ENCODE data around the gene MRPL19. TPM values are rescaled to one million over a fixed set of nuclear protein-coding genes. Genes with fewer than 3 reads are reported as not detected.

MRPL19 gene
- total and polyA plus RNA-seq, 2 experiments from 2014 or later: 65.5 to 149 TPM

DNA sequence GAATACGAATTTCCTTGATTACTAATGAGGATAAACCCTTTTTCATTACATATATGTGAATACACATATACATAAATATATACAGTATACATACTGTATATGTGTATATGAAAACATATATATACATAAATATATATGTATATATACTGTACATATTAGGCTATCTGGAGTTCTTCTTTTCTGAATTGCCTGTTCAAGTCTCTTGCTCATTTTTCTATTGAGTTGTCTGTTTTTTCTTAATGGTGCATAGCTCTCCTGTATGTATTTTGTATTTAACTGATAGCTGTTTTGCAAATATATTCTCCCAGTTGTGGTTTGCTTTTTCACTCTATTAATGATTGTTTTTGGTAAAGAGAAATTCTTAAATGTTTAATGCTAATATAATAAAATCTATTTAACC lies 73.0 kb downstream of the MRPL19 start:
- no peak overlapping the region for H3K4me3 Mint-ChIP-seq
- Histone ChIP-seq H3K4me2 (no peak overlapping the region), H4K20me1 (replicated peaks; ENCODE audit: insufficient read depth) (no peaks in the 10 kb centered on the region), H3K27ac (ENCODE audit: low read depth) (no peak overlapping the region), H3K36me3 (ENCODE audit: insufficient read depth) (no peaks in the 10 kb centered on the region; the same call in 1 of the 2 replicates), H3K27me3 (ENCODE audit: insufficient read depth) (no peaks in the 10 kb centered on the region), H3K79me2 (replicated peaks; ENCODE audit: insufficient read depth) (no peaks in the 10 kb centered on the region), H3K4me3 (no peak overlapping the region), H2AFZ (no peak overlapping the region), H3K4me1 (ENCODE audit: insufficient read depth) (no peaks in the 10 kb centered on the region), H3K9me2 (ENCODE audit: insufficient read depth) (no peaks in the 10 kb centered on the region), H3F3A (replicated peaks; ENCODE audit: low read depth) (no peaks in the 10 kb centered on the region)
- peaks cover 8% of the 10 kb centered on the region; the same call in 2 of the 3 replicates for H3K9me3 Mint-ChIP-seq
- H3K27ac Mint-ChIP-seq: no peak overlapping the region
- no peaks in the 10 kb centered on the region for H3K27me3 Mint-ChIP-seq (ENCODE audit: insufficient read depth, low read depth, poor library complexity)
- DNase-seq (ENCODE audit: low spot score) (no peak), ATAC-seq (no peak)
- H3K4me1 Mint-ChIP-seq: no peaks in the 10 kb centered on the region
- TF ChIP-seq POLR2AphosphoS5 (IDR thresholded peaks at IDR 0.05; ENCODE audit: low read depth) (no peak), STAT1 (IDR thresholded peaks at IDR 0.05; ENCODE audit: unreplicated experiment) (no peak), EZH2 (IDR thresholded peaks at IDR 0.05; ENCODE audit: low read depth, unreplicated experiment) (no peak), NANOG (IDR thresholded peaks at IDR 0.05; ENCODE audit: borderline replicate concordance) (no peak), ZNF331 (CRISPR knock-in tag; IDR thresholded peaks at IDR 0.05; ENCODE audit: low read depth) (no peak), JUNB (IDR thresholded peaks at IDR 0.05; ENCODE audit: unreplicated experiment) (no peak), EZH2phosphoT487 (IDR thresholded peaks at IDR 0.05; ENCODE audit: unreplicated experiment) (no peak), ZNF114 (CRISPR knock-in tag; IDR thresholded peaks at IDR 0.05) (no peak), CREB1 (CRISPR knock-in tag; IDR thresholded peaks at IDR 0.05; ENCODE audit: low read depth) (no peak)
- TF ChIP-seq, protein P1, sequence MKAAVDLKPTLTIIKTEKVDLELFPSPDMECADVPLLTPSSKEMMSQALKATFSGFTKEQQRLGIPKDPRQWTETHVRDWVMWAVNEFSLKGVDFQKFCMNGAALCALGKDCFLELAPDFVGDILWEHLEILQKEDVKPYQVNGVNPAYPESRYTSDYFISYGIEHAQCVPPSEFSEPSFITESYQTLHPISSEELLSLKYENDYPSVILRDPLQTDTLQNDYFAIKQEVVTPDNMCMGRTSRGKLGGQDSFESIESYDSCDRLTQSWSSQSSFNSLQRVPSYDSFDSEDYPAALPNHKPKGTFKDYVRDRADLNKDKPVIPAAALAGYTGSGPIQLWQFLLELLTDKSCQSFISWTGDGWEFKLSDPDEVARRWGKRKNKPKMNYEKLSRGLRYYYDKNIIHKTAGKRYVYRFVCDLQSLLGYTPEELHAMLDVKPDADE (IDR thresholded peaks at IDR 0.05): no peak
- TF ChIP-seq, protein P2, sequence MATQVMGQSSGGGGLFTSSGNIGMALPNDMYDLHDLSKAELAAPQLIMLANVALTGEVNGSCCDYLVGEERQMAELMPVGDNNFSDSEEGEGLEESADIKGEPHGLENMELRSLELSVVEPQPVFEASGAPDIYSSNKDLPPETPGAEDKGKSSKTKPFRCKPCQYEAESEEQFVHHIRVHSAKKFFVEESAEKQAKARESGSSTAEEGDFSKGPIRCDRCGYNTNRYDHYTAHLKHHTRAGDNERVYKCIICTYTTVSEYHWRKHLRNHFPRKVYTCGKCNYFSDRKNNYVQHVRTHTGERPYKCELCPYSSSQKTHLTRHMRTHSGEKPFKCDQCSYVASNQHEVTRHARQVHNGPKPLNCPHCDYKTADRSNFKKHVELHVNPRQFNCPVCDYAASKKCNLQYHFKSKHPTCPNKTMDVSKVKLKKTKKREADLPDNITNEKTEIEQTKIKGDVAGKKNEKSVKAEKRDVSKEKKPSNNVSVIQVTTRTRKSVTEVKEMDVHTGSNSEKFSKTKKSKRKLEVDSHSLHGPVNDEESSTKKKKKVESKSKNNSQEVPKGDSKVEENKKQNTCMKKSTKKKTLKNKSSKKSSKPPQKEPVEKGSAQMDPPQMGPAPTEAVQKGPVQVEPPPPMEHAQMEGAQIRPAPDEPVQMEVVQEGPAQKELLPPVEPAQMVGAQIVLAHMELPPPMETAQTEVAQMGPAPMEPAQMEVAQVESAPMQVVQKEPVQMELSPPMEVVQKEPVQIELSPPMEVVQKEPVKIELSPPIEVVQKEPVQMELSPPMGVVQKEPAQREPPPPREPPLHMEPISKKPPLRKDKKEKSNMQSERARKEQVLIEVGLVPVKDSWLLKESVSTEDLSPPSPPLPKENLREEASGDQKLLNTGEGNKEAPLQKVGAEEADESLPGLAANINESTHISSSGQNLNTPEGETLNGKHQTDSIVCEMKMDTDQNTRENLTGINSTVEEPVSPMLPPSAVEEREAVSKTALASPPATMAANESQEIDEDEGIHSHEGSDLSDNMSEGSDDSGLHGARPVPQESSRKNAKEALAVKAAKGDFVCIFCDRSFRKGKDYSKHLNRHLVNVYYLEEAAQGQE (IDR thresholded peaks at IDR 0.05; ENCODE audit: unreplicated experiment): no peak
- TF ChIP-seq, protein P3, sequence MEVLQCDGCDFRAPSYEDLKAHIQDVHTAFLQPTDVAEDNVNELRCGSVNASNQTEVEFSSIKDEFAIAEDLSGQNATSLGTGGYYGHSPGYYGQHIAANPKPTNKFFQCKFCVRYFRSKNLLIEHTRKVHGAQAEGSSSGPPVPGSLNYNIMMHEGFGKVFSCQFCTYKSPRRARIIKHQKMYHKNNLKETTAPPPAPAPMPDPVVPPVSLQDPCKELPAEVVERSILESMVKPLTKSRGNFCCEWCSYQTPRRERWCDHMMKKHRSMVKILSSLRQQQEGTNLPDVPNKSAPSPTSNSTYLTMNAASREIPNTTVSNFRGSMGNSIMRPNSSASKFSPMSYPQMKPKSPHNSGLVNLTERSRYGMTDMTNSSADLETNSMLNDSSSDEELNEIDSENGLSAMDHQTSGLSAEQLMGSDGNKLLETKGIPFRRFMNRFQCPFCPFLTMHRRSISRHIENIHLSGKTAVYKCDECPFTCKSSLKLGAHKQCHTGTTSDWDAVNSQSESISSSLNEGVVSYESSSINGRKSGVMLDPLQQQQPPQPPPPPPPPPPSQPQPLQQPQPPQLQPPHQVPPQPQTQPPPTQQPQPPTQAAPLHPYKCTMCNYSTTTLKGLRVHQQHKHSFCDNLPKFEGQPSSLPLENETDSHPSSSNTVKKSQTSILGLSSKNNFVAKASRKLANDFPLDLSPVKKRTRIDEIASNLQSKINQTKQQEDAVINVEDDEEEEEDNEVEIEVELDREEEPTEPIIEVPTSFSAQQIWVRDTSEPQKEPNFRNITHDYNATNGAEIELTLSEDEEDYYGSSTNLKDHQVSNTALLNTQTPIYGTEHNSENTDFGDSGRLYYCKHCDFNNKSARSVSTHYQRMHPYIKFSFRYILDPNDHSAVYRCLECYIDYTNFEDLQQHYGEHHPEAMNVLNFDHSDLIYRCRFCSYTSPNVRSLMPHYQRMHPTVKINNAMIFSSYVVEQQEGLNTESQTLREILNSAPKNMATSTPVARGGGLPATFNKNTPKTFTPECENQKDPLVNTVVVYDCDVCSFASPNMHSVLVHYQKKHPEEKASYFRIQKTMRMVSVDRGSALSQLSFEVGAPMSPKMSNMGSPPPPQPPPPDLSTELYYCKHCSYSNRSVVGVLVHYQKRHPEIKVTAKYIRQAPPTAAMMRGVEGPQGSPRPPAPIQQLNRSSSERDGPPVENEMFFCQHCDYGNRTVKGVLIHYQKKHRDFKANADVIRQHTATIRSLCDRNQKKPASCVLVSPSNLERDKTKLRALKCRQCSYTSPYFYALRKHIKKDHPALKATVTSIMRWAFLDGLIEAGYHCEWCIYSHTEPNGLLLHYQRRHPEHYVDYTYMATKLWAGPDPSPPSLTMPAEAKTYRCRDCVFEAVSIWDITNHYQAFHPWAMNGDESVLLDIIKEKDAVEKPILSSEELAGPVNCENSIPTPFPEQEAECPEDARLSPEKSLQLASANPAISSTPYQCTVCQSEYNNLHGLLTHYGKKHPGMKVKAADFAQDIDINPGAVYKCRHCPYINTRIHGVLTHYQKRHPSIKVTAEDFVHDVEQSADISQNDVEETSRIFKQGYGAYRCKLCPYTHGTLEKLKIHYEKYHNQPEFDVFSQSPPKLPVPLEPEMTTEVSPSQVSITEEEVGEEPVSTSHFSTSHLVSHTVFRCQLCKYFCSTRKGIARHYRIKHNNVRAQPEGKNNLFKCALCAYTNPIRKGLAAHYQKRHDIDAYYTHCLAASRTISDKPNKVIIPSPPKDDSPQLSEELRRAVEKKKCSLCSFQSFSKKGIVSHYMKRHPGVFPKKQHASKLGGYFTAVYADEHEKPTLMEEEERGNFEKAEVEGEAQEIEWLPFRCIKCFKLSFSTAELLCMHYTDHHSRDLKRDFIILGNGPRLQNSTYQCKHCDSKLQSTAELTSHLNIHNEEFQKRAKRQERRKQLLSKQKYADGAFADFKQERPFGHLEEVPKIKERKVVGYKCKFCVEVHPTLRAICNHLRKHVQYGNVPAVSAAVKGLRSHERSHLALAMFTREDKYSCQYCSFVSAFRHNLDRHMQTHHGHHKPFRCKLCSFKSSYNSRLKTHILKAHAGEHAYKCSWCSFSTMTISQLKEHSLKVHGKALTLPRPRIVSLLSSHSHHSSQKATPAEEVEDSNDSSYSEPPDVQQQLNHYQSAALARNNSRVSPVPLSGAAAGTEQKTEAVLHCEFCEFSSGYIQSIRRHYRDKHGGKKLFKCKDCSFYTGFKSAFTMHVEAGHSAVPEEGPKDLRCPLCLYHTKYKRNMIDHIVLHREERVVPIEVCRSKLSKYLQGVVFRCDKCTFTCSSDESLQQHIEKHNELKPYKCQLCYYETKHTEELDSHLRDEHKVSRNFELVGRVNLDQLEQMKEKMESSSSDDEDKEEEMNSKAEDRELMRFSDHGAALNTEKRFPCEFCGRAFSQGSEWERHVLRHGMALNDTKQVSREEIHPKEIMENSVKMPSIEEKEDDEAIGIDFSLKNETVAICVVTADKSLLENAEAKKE (CRISPR knock-in tag; IDR thresholded peaks at IDR 0.05): no peak
- TF ChIP-seq, protein P4, sequence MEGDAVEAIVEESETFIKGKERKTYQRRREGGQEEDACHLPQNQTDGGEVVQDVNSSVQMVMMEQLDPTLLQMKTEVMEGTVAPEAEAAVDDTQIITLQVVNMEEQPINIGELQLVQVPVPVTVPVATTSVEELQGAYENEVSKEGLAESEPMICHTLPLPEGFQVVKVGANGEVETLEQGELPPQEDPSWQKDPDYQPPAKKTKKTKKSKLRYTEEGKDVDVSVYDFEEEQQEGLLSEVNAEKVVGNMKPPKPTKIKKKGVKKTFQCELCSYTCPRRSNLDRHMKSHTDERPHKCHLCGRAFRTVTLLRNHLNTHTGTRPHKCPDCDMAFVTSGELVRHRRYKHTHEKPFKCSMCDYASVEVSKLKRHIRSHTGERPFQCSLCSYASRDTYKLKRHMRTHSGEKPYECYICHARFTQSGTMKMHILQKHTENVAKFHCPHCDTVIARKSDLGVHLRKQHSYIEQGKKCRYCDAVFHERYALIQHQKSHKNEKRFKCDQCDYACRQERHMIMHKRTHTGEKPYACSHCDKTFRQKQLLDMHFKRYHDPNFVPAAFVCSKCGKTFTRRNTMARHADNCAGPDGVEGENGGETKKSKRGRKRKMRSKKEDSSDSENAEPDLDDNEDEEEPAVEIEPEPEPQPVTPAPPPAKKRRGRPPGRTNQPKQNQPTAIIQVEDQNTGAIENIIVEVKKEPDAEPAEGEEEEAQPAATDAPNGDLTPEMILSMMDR (conservative IDR thresholded peaks at IDR 0.05; ENCODE audit: low read depth in 2 of 2): no peak
- no peaks in the 10 kb centered on the region for H3K36me3 Mint-ChIP-seq (ENCODE audit: low read depth)

Data from GM23338 (cell line).